Measurements from ENCODE around the gene SH3RF2.
"Not testable (repeated sequence)": the region's sequence is repeated elsewhere in the genome, so short reads cannot be mapped to it uniquely, and the experiment has no call there.

The SH3RF2 gene

DNA sequence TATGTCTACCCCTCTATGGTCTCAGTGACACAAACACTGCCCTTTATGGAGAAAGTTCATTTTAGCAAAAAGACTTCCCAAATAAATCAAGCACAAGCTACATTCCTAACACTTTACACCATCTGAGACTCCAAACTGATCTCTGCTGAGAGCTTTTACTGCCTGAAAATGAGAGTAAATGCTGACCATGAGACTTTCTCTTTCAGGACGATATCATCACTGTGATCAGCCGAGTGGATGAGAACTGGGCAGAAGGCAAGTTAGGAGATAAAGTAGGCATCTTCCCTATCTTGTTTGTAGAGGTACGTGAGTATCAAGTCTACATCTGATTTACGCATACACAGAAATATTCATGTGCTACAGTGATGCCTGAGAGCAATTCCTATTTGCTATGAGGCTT, 67.5 kb downstream of the SH3RF2 start:
- in situ Hi-C loops (cut with MboI; ENCODE audit: low sequenced_read_pairs) = no loop called here

DNA sequence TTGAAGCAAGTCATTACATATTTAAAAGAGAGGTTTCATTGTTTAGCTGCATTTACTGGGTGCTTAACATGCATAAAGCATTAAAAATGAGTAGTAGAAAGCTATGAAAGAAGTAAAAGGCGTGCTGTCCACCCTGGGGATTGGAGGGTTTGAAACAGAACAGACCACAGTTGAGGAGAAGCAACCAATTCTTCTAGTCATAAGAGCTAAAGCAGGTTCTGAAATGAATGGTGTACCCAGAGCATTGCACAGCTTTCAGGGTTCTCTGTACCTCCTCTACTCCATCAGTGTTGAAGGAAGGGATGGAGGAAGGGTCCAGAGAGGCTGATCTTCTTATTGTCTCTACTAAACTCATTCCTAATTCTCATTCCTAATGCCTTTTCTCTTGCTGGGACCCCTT, 68.9 kb downstream of the SH3RF2 start:
- in situ Hi-C loops (cut with MboI; ENCODE audit: low sequenced_read_pairs) = no loop called here

DNA sequence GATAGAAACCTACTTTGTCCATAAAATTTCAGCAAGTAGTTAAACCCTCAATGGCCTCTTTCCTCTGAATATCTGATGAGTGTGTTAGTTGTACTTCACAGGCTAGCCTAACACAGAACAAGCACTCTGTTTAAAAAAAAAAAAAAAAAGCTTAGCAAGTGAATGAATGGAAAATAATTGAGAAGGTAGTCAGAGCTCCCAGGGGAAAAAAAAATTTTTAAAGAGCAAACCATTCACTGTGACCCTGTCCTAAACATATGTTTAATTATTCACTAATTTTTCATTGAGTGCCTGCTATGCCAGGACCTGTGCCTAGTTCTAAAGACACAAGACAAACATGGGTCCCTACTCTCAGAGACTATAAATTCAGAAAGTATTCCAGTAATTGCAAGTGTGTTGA, 69.3 kb downstream of the SH3RF2 start:
- in situ Hi-C loops (cut with MboI; ENCODE audit: low sequenced_read_pairs) = no loop called here

DNA sequence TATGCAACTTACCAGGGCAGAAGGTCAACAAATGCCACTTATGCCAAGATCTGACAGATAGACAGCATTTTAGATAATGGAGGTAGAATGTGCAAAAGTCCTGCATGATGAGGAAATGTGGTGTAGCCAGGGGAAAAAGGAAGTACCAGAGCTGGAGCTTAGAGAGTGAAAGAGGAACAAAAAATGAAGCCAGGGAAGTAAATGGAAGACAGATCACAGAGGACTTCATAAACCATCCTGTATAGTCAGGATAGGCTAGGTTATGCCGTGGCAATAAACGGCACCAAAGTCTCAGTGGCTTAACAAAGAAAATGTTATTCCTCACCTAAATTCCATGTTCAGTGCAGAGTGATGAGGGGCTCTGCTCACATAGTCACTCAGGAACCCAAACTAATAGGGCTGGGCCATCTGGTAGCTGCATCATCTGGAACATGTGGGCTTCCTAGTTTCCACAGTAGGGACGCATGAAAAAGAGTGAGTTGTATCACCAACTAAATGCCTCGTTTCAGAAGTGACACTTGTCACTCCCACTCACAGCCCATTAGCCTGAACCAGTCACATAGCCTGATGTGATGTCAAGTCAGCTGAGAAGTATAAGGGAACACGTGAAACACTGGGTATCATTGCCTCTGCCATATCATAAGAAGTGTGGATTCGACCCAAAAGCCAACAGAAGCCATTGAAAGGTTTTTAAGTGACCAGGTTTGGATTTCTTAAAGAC, 70.3 kb downstream of the SH3RF2 start:
- in situ Hi-C loops (cut with MboI; ENCODE audit: low sequenced_read_pairs) = no loop called here

DNA sequence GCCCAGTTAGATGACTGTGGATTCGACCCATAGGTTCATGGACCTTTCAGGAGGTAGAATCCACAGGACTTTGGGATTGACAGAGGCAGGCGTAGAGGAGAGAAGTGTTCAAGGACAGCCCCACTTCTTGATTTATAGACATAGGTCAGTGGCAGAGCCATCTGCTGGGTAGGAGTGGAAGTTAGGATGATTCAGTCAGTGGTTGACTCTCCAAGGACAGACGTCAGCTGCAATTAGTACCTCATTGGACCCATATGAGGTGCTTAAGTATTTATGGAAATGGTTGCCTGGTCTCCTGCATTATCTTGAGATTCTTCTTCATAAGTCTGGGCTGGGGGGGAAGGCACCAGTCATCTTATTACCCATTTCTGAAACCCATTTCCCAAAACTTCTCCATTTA, 70.9 kb downstream of the SH3RF2 start:
- in situ Hi-C loops (cut with MboI; ENCODE audit: low sequenced_read_pairs) = no loop called here

DNA sequence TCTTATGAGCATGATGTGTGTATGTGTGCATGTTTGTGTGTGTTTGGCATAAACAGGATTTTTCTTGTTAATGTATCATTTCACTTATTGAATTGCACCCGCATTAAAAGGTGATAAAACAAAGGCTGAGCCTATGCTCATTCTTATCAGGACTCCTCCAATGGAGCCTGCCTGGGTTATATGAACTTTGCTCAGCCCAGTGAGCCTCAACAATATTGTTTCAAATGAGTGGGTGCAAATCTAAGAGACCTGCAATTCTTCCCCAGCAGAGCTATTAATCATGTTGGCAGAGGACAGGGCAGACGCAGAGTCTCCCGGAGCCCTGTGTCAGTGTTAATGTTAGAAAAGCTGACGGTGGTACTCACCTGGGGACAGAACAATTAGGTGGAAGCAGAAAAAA, 71.6 kb downstream of the SH3RF2 start:
- in situ Hi-C loops (cut with MboI; ENCODE audit: low sequenced_read_pairs) = no loop called here

DNA sequence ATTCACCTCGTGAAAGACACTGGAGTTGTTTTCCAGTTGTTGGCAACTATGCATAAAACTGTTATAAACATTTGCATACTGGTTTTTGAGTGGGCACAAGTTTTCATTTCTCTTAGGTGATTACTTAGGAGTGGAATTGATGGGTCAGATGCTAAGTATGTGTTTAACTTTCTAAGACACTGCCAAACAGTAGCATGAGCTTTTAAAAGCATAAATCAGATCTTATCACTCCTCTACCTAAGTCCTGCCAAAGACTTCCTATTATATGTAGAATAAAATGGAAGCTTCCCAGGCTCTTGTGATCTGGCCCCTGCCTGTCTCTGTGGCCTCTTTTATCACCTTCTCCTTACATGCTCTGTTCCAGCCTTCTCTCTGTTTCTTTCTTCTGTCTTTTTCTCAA, 72.6 kb downstream of the SH3RF2 start:
- in situ Hi-C loops (cut with MboI; ENCODE audit: low sequenced_read_pairs) = no loop called here

DNA sequence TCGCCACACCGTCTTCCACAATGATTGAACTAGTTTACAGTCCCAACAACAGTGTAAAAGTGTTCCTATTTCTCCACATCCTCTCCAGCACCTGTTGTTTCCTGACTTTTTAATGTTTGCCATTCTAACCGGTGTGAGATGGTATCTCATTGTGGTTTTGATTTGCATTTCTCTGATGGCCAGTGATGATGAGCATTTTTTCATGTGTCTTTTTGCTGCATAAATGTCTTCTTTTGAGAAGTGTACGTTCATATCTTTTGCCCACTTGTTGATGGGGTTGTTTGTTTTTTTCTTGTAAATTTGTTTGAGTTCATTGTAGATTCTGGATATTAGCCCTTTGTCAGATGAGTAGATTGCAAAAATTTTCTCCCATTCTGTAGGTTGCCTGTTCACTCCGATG, 74.1 kb downstream of the SH3RF2 start:
- in situ Hi-C loops (cut with MboI; ENCODE audit: low sequenced_read_pairs) = not testable (repeated sequence)

DNA sequence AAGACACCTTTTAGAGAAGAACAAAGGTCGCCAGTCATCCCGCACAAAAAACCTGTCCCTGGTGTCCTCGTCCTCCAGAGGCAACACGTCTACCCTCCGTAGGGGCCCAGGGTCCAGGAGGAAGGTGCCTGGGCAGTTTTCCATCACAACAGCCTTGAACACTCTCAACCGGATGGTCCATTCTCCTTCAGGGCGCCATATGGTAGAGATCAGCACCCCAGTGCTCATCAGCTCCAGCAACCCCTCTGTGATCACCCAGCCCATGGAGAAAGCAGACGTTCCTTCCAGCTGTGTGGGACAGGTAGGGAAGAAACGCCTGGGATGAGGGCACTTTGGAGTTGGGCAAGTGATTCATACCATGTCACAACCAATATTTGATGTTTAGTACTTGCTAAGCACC, 77.4 kb downstream of the SH3RF2 start:
- in situ Hi-C loops (cut with MboI; ENCODE audit: low sequenced_read_pairs) = no loop called here

DNA sequence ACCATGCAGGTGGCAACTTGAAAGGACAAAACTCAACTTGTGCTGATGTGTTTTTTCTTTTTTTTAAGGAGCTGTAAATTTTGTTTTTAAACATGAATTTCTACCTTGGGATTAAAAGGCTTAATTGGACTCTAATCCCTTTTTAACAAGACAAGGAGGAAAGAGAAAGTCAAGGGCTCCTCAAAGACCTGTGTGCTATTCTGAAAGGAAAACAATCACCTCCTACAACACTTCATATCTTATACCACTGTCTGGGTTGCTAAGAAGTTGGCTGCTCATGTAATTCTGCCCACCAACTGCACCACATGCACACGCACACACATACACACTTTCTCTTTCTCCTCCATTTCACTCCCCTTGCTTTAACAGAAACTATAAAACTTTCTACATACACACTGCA, 78.6 kb downstream of the SH3RF2 start:
- in situ Hi-C loops (cut with MboI; ENCODE audit: low sequenced_read_pairs) = no loop called here

DNA sequence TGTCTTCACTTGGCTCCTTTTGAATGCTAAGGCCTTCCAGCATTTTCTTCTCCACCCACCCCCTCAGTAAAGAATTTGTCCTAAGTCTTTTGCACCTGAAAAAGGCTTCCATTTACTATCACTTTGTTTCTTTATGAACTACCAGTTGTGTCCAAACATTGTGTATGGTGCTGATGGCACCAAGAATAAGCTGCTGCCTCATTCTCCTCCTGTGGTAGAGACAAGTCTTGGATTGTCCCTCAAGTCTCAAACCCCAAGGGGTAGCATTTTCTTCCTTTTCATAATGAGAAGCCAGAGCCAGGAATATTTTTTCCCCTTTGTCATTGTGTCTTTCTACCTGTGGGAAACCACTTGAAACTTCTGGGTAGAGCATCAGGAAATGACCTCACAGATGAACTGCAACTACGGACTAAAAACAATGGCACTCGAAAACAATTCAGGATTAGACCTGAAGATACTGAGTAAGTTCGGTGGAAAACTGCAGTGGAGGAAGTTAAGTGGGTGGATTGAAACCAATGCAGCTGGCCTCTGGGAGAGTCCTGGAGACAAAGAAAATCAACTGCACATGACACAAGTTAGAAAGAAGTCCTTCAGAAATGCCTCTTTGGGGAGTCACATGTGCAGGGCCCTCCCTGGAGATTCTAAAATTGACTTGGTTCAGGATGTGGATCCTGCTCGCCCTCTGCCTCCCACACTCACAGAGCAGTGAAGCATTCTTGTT, 80.5 kb downstream of the SH3RF2 start:
- in situ Hi-C loops (cut with MboI; ENCODE audit: low sequenced_read_pairs) = no loop called here

DNA sequence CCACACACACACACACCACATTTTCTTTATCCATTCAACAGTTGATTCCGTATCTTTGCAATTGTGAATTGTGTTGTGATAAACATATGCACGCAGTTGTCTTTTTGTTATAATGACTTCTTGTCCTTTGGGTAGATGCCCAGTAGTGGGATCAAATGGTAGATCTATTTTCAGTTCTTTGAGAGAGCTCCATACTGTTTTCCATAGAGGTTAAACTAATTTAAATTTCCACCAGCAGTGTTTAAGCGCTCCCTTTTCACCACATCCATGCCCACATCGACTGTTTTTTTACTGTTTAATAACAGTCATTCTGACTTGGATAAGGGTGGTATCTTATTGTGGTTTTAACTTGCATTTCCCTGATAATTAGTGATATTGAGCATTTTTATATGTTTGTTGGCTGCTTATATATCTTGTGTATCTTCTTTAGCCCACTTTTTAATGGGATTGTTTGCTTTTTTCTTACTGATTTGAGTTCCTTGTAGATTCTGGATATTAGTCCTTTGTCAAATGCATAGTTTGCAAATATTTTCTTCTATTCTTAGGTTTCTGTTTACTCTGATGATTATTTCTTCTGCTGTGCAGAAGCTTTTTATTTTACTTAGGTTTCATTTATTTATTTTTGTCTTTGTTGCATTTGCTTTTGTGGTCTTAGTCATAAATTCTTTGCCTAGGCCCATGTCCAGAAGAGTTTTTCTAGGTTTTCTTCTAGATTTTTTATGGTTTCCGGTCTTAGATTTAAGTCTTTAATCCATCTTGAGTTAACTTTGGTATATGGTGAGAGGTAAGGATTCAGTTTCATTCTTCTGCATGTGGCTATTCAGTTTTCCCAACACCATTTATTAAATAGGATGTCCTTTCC, 82.4 kb downstream of the SH3RF2 start:
- in situ Hi-C loops (cut with MboI; ENCODE audit: low sequenced_read_pairs) = no loop called here

DNA sequence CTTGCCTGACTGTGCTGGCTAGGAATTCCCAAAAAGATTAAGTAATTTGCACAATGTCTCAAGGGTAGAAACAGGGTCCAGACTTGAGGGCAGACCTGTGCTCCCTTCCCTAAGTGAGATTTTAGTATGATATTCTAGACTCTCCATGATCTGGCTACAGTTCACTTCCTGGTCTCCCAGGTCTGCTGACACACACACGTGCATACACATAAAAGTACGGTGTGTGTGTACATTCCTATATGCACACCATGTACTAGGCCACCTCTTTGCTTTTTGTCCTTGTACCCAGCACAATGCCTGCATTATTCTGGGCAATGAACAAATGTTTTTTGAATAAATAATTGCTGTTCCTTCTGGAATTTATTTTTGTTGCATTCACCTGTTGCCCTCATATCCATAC, 83.7 kb downstream of the SH3RF2 start:
- in situ Hi-C loops (cut with MboI; ENCODE audit: low sequenced_read_pairs) = no loop called here

DNA sequence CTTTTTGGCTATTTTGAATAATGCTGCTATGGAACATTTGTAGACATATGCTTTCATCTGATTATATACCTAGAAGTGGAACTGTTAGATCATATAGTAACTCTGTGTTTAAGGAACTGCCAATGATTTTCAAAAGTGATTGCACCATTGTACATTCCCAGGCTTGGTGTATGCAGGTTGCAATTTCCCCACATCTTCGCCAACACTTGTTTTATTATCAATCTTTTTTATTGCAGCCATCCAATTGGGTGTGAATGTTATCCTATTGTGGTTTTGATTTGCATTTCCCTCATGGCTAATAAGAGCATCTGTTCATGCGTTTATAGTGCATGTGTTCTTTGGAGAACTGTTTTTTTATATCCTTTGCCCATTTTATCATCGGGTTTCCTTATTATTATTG, 87.7 kb downstream of the SH3RF2 start:
- in situ Hi-C loops (cut with MboI; ENCODE audit: low sequenced_read_pairs) = no loop called here

DNA sequence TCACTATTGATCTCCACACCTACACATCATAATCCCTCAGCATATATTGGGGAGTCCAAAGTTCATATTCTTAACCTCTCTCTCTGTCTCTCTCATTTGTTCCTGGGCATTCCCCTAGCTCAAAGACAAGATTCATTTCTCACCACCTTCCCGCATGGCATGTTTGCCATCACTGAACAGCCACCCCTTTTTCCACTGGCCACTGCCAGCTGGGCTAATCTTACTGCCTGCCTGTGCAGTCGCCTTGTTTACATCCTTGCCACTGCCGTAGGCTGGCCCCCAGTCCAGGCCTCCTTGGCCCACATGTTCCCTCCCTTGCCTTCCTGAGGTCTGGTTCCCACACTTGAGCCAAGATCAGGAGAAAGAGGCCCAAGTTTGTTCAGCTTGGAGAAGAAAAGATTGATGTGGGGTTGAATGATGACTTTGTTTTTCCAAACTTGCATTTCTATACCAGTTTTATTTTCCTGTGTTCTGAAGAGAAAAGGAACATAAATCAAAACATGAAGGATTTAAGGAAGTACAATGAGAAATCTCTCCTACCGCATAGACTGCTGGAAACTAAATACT, 88.8 kb downstream of the SH3RF2 start:
- in situ Hi-C loops (cut with MboI; ENCODE audit: low sequenced_read_pairs) = no loop called here

DNA sequence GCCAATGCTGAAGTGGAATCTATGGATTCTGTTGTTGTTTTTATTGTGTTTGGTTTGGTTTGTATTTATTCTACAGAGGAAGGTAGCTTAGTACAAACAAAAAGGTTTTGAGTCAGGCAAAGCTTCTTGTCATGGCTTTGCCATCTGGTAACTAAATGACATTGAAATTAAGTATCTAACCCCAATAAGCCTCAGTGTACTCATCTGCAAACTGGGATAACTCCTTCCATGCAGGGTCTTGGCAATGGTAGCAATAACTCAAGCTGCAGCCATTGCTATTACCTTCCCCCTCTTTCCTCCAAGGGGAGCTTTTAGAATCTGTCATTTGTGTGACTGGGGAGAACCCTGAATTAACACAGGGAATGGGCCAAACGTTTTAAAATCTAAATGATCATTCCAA, 89.3 kb downstream of the SH3RF2 start:
- in situ Hi-C loops (cut with MboI; ENCODE audit: low sequenced_read_pairs) = no loop called here

DNA sequence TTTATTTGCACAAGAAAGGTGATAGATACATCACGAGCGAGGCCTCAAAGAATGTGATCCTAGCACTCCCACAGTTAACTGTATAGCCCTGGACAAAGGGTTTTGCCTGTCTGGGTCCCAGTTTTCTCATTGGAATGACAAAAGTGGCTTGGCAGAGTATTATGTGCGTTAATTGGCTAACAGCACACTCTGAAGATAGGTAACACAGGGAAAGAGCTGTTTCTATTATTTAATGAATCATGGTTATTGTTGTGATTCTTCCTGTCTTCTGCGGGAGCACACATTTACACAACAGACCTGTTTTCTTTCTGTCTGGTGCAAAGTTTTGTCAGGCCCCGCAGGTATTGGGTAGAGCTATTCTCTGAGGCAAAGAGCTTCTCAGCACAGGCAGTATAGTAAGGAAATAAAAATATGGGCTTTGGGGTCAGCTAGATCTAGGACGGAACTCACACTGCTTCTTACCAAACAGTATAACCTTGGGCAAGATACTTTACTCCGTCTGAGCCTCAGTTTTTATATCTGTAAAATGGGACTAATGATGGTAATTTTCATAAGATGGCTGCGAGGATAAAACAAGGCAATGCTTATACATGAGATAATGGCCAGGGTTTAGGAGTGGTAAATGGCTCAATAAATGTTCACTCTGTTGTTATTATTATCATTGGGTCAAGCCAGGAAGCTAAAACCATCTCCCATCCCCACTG, 90.1 kb downstream of the SH3RF2 start:
- in situ Hi-C loops (cut with MboI; ENCODE audit: low sequenced_read_pairs) = no loop called here

DNA sequence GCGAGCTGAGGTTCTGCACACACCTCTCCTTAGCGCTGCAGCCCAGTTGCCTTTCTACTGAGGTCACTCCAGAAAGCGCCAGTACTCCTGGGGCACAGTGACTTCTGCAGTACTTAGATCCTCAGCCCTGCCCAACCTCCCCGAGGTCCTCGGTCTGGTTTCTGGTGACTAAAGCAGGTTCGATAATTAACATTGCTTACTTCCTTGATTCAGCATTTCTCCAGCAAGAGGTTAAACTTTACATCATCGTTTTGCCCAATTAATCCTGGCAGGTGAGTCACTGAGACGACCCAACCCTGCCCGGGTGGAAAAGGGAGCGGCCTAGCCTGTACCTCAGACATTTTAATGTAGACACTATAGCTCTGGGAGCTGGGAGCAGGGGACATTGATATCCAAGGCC, 91.4 kb downstream of the SH3RF2 start:
- in situ Hi-C loops (cut with MboI; ENCODE audit: low sequenced_read_pairs) = no loop called here

DNA sequence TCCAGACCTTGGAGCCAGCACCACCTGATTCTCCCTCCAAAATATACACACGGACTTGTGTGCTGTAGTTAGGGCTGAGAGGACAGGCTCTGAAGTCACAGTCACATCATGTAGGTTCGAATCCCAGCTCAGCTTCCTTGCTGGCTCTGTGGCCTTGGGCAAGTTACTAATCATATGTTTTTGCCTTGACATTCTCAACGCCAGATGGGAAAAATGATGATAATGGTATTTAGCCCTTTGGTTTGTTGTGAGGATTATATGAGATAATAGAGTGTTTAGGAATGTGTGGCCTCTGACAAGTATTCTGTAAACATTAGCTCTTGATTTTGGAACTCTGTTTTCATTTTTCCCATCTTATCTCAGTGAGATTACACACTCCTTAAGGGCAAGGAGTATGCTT, 96.5 kb downstream of the SH3RF2 start:
- in situ Hi-C loops (cut with MboI; ENCODE audit: low sequenced_read_pairs) = no loop called here

DNA sequence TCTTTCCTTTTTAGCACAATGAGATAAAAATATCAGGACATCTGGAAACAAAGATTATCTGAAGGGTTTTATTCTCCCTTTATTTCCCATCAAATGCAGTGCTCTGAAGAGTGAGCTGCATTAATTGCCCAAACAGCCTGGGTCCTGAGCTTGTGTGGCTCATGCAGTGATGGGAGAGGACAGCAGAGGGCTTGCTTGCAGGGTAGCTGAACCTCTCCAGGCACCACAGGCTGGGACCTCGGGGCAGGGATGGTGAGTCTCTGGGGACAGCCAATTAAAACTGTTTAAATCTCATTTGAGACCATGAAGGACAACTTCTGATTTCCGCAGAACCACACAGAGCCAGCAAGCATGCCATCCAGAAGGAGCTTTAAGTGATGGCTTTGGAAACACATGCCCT, 97.7 kb downstream of the SH3RF2 start:
- in situ Hi-C loops (cut with MboI; ENCODE audit: low sequenced_read_pairs) = no loop called here

DNA sequence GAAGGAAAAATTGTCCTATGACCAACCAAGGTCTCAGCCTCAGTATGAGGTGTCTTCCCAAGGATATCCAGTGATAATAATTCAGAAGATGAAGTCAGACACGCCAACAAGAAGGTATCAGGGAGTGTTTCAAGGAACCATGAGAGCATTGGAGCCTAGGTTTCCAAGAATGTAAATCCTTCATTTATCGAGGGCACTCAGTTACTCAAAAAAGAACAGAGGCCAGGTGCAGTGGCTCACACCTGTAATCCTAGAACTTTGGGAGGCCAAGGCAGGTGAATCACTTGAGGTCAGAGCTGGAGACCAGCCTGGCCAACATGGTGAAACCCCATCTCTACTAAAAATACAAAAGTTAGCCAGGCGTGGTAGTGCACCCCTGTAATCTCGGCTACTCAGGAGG, 98.2 kb downstream of the SH3RF2 start:
- in situ Hi-C loops (cut with MboI; ENCODE audit: low sequenced_read_pairs) = no loop called here
